NCI-H2107 treated with DMSO at 0.1 percent for 48 hours (cell line): Measurements from ENCODE around the gene NRXN2.

Source experiments
- DNase-seq: peaks from one replicate; lab custom pipeline; 2025; ENCODE audit not compliant: unreplicated experiment; lab: John Stamatoyannopoulos, UW

Gene NRXN2

GRCh38 chr11:64632237-64632636, 90.8 kb downstream of the NRXN2 start:
- DNase-seq = no peak

GRCh38 chr11:64631675-64632074, 91.3 kb downstream of the NRXN2 start:
- DNase-seq = no peak

GRCh38 chr11:64629796-64630562, 93.0 kb downstream of the NRXN2 start:
- DNase-seq = no peak

GRCh38 chr11:64629103-64629502, 93.9 kb downstream of the NRXN2 start:
- DNase-seq = no peak

GRCh38 chr11:64628596-64628995, 94.4 kb downstream of the NRXN2 start:
- DNase-seq = no peak

- DNase-seq = no peak
Observed at GRCh38 chr11:64627371-64627770, 95.6 kb downstream of the NRXN2 start.

- DNase-seq = no peak
Observed at GRCh38 chr11:64626637-64627036, 96.4 kb downstream of the NRXN2 start.

GRCh38 chr11:64624883-64625481, 98.0 kb downstream of the NRXN2 start:
- no peak for DNase-seq

- no peak for DNase-seq
Observed at GRCh38 chr11:64622681-64623080, 100.3 kb downstream of the NRXN2 start.

GRCh38 chr11:64621283-64622019, 101.5 kb downstream of the NRXN2 start:
- DNase-seq = no peak

- no peak for DNase-seq
Observed at GRCh38 chr11:64620381-64620971, 102.5 kb downstream of the NRXN2 start.

GRCh38 chr11:64619811-64620380, 103.1 kb downstream of the NRXN2 start:
- no peak for DNase-seq

- DNase-seq = no peak
Observed at GRCh38 chr11:64619196-64619595, 103.8 kb downstream of the NRXN2 start.

GRCh38 chr11:64616817-64617216, 106.2 kb downstream of the NRXN2 start:
- no peak for DNase-seq

- no peak for DNase-seq
Observed at GRCh38 chr11:64614917-64615316, 108.1 kb downstream of the NRXN2 start.

GRCh38 chr11:64613648-64614047, 109.3 kb downstream of the NRXN2 start:
- no peak for DNase-seq

GRCh38 chr11:64611869-64612646, 110.9 kb downstream of the NRXN2 start:
- DNase-seq = no peak

GRCh38 chr11:64611176-64611575, 111.8 kb downstream of the NRXN2 start:
- DNase-seq = no peak

- no peak for DNase-seq
Observed at GRCh38 chr11:64610596-64610995, 112.4 kb downstream of the NRXN2 start.

GRCh38 chr11:64609436-64610047, 113.5 kb downstream of the NRXN2 start:
- DNase-seq = no peak
